Panc1 (cell line): ENCODE measurements around the gene EPHA3. TPM values are rescaled to one million over a fixed set of nuclear protein-coding genes. Genes with fewer than 3 reads are reported as not detected.
A peak's percentile ranks its signal among the peaks of the same experiment; 100 is the strongest.

ENCODE experiments used
- ATAC-seq: fragments of 200-7000 bp; cut with Tn5 transposase; 2 replicates; pipeline ENCODE4 v1.9.1; 2020; ENCODE audit warnings: mild to moderate bottlenecking, moderate library complexity
- BruUV-seq: library from RNA; stranded (reverse); fragments of 400-500 nt; replicated peaks from 2 replicates; lab custom pipeline; 2021; lab: Mats Ljungman, UMichigan
- CTCF ChIA-PET: fragments of 300-600 bp; sonication (Branson Sonifier 250); formaldehyde crosslinking; loops from one replicate; lab custom pipeline; 2022; ENCODE audit warnings: antibody characterized with exemption; lab: Charles Lee
- POLR2A ChIA-PET: fragments of 300-600 bp; sonication (Branson Sonifier 250); formaldehyde crosslinking; loops from one replicate; lab custom pipeline; 2022; ENCODE audit warnings: antibody characterized with exemption; lab: Charles Lee
- DNase-seq: peaks from one replicate; pipeline ENCODE4 v3.0.0-alpha.2; 2010; ENCODE audit warnings: low read depth, low spot score
- H3K27ac ChIP-seq: 2 replicates; pipeline ENCODE4 v1.5.1; 2011; ENCODE audit warnings: mild to moderate bottlenecking, low read length, inconsistent platforms
- H3K27me3 ChIP-seq: fragments of 200-500 bp; sonication (Bioruptor generic); 2 replicates; pipeline ENCODE4 v1.6.0; 2014; ENCODE audit warnings: low read length, inconsistent platforms; ENCODE audit not compliant: control insufficient read depth, insufficient read depth
- H3K36me3 ChIP-seq: fragments of 200-500 bp; sonication (Bioruptor generic); 2 replicates; pipeline ENCODE4 v1.5.1; 2014; ENCODE audit warnings: inconsistent platforms, mild to moderate bottlenecking, low read length, moderate library complexity; ENCODE audit not compliant: control insufficient read depth, insufficient read depth
- H3K4me1 ChIP-seq: 2 replicates; pipeline ENCODE4 v1.5.1; 2011; ENCODE audit warnings: inconsistent platforms, mild to moderate bottlenecking, low read length, moderate library complexity; ENCODE audit not compliant: control insufficient read depth, insufficient read depth
- H3K4me3 ChIP-seq, 2 experiments: 2 replicates each; pipeline ENCODE4 v1.5.1; 2011 to 2012; ENCODE audit warnings: low read depth in 2 of 2, low read length in 2 of 2, mild to moderate bottlenecking in 2 of 2, inconsistent platforms in 1 of 2, moderate library complexity in 1 of 2
- H3K9me3 ChIP-seq: fragments of 200-500 bp; sonication (Bioruptor generic); 2 replicates; pipeline ENCODE4 v1.5.1; 2014; ENCODE audit warnings: low read depth, mild to moderate bottlenecking, inconsistent platforms, low read length, moderate library complexity; ENCODE audit not compliant: control insufficient read depth, insufficient read depth
- POLR2AphosphoS5 ChIP-seq: IDR thresholded peaks from 2 replicates; pipeline ENCODE4 v1.6.1; 2012; ENCODE audit warnings: mild to moderate bottlenecking, low read depth, low read length, moderate library complexity
- SIN3A ChIP-seq: IDR thresholded peaks from 2 replicates; pipeline ENCODE4 v1.6.1; 2012; ENCODE audit warnings: low read depth, mild to moderate bottlenecking, low read length, moderate library complexity, borderline replicate concordance; ENCODE audit not compliant: insufficient read depth
- TCF7L2 ChIP-seq: IDR thresholded peaks from 2 replicates; pipeline ENCODE4 v1.6.1; 2011; ENCODE audit warnings: mild to moderate bottlenecking, low read depth, low read length, inconsistent platforms
- in situ Hi-C: cut with HindIII; loops from 2 replicates; pipeline ENCODE4 v1.10.0; 2016; ENCODE audit warnings: low sequenced_read_pairs, low pct_unique_long_range_greater_than_20kb
- intact Hi-C: fragments of 100-400 bp; cut with micrococcal nuclease; formaldehyde crosslinking; loops from one replicate; pipeline ENCODE4 v1.10.0; 2022; ENCODE audit not compliant: unreplicated experiment
- total RNA-seq: library from RNA; stranded (reverse); gene quantifications from one replicate; pipeline ENCODE4 v1.2.1, GENCODE V29; 2021; ENCODE audit not compliant: unreplicated experiment
- TF ChIP-seq, protein P1 (sequence below): fragments of 450-650 bp; IDR thresholded peaks from 2 replicates; pipeline ENCODE4 v1.5.1; 2017; ENCODE audit warnings: mild to moderate bottlenecking
- TF ChIP-seq, protein P2 (sequence below), 2 experiments: IDR thresholded peaks; 2 replicates each; pipeline ENCODE4 v1.6.1; 2011 to 2012; ENCODE audit warnings: low read depth in 2 of 2, control low read depth in 1 of 2, low read length in 1 of 2, mild to moderate bottlenecking in 1 of 2, moderate library complexity in 1 of 2; ENCODE audit not compliant: insufficient read depth in 1 of 2

Gene EPHA3
- total RNA-seq, 1 experiment from 2014 or later = 0.05 TPM

DNA sequence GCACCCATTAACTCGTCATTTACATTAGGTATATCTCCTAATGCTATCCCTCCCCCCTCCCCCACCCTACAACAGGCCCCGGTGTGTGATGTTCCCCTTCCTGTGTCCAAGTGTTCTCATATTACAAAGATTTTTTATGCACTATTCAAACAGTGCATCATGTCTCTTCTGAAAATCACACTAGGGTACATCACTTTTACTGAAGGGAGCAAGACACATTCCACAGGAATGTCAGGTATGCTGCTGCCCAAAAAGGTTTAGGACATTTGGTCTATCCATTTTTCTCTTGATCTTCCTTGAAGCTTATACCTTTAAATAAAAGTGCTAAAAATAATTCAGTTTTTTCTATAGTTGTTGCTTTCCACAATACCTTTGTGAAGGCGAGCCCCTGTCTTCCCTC is 9.2 kb upstream of the EPHA3 start:
- POLR2A ChIA-PET = no interaction called here
- no peaks in the 10 kb centered on the region for H3K36me3 ChIP-seq
- in situ Hi-C loops = no loop called here
- intact Hi-C loops = no loop called here
- CTCF ChIA-PET = no interaction called here
- TF ChIP-seq, protein P1, sequence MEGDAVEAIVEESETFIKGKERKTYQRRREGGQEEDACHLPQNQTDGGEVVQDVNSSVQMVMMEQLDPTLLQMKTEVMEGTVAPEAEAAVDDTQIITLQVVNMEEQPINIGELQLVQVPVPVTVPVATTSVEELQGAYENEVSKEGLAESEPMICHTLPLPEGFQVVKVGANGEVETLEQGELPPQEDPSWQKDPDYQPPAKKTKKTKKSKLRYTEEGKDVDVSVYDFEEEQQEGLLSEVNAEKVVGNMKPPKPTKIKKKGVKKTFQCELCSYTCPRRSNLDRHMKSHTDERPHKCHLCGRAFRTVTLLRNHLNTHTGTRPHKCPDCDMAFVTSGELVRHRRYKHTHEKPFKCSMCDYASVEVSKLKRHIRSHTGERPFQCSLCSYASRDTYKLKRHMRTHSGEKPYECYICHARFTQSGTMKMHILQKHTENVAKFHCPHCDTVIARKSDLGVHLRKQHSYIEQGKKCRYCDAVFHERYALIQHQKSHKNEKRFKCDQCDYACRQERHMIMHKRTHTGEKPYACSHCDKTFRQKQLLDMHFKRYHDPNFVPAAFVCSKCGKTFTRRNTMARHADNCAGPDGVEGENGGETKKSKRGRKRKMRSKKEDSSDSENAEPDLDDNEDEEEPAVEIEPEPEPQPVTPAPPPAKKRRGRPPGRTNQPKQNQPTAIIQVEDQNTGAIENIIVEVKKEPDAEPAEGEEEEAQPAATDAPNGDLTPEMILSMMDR = no peak
- TF ChIP-seq POLR2AphosphoS5 = no peak
- TF ChIP-seq TCF7L2 = no peak
- TF ChIP-seq SIN3A = no peak
- TF ChIP-seq, protein P2, sequence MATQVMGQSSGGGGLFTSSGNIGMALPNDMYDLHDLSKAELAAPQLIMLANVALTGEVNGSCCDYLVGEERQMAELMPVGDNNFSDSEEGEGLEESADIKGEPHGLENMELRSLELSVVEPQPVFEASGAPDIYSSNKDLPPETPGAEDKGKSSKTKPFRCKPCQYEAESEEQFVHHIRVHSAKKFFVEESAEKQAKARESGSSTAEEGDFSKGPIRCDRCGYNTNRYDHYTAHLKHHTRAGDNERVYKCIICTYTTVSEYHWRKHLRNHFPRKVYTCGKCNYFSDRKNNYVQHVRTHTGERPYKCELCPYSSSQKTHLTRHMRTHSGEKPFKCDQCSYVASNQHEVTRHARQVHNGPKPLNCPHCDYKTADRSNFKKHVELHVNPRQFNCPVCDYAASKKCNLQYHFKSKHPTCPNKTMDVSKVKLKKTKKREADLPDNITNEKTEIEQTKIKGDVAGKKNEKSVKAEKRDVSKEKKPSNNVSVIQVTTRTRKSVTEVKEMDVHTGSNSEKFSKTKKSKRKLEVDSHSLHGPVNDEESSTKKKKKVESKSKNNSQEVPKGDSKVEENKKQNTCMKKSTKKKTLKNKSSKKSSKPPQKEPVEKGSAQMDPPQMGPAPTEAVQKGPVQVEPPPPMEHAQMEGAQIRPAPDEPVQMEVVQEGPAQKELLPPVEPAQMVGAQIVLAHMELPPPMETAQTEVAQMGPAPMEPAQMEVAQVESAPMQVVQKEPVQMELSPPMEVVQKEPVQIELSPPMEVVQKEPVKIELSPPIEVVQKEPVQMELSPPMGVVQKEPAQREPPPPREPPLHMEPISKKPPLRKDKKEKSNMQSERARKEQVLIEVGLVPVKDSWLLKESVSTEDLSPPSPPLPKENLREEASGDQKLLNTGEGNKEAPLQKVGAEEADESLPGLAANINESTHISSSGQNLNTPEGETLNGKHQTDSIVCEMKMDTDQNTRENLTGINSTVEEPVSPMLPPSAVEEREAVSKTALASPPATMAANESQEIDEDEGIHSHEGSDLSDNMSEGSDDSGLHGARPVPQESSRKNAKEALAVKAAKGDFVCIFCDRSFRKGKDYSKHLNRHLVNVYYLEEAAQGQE (IDR thresholded peaks at IDR 0.05; ENCODE audit: insufficient read depth in 1 of 2, low read depth in 2 of 2, low read length in 1 of 2) = no peak
- H3K9me3 ChIP-seq = no peaks in the 10 kb centered on the region
- no peaks in the 10 kb centered on the region for H3K27me3 ChIP-seq
- H3K4me1 ChIP-seq = no peaks in the 10 kb centered on the region
- BruUV-seq = no TSS peak
- DNase-seq (no peak), ATAC-seq (no peak)
- H3K4me3 ChIP-seq = no peak overlapping the region
- H3K27ac ChIP-seq = no peak overlapping the region

DNA sequence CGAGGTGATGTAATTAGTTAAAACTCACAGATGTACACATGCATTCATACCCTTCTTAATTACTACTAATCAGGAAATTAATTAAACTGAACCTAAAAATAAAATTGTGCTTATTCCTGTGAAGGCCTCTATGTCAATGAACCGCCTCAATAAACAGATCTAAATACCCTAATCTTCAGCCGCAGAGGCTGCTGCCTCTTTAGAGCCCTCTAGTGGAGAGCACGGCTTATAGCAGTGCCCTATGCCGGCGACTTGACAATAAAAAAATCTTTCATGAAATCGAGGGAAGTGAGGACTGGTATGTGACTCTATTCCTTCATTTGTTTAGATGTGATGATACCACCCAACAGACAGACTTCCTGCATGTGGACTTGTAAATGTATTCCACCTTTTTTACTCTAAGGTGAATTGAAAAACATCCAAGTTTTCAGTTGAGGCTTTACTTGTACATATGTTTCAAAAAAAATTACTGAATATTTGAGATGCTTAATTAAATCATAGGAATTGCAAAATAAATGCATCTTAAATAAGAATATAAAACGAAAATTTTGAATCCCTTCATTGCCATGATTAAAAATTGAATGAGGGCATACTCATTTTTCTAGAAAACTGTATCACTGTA is 8.3 kb upstream of the EPHA3 start:
- no TSS peak for BruUV-seq
- no peak for ATAC-seq
- intact Hi-C loops = no loop called here
- H3K4me3 ChIP-seq = no peak overlapping the region
- TF ChIP-seq SIN3A (no peak), TCF7L2 (no peak), POLR2AphosphoS5 (no peak)
- TF ChIP-seq, protein P1 = peak; percentile 89
- H3K27ac ChIP-seq = no peak overlapping the region
- H3K27me3 ChIP-seq = no peaks in the 10 kb centered on the region
- no peak for DNase-seq
- ChIA-PET CTCF (no interaction called here), POLR2A (no interaction called here)
- in situ Hi-C loops = no loop called here
- H3K9me3 ChIP-seq = no peaks in the 10 kb centered on the region
- no peaks in the 10 kb centered on the region for H3K36me3 ChIP-seq
- H3K4me1 ChIP-seq = no peaks in the 10 kb centered on the region
